Measurements from ENCODE around the gene CDH1.

DNA sequence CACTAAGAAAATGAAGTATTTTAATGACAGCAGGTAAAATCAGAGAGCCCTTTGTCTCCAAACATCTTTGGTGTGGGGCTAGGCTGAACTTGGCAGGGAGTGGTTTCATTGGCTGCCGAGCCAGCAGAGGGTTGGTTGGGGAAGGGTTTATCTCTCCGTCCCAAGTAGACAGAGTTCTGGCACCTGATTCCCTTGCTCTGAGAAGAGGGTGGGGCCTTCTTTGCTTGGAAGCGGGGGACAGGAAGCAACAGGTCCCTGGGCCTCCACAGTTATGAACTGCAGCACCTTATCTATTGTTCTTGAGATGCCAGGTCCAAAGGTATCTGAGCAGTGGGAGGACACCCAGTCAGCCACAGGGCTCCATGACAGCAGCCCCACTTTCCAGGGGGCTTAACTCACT lies 12.3 kb upstream of the CDH1 start:
- TF ChIP-seq CTCF (IDR thresholded peaks at IDR 0.05) (no peak), POLR2A (IDR thresholded peaks at IDR 0.05) (no peak), POLR2AphosphoS5 (IDR thresholded peaks at IDR 0.05) (no peak), EP300 (IDR thresholded peaks at IDR 0.05) (no peak)
